Stimulated activated CD4-positive, alpha-beta T cell treated with anti-CD3 and anti-CD28 coated beads, Interleukin-15, amount 100 ng/mL, for 1 hour (primary cell): ENCODE data around the gene PDCL2.
"Not testable (repeated sequence)": the region's sequence is repeated elsewhere in the genome, so short reads cannot be mapped to it uniquely, and the experiment has no call there.

Source experiments
- DNase-seq, 2 donors: peaks; one replicate each; pipeline ENCODE4 v3.0.0-alpha.2; 2020; ENCODE audit warnings: low read depth in 1 of 2, low spot score in 1 of 2

Gene PDCL2

DNA sequence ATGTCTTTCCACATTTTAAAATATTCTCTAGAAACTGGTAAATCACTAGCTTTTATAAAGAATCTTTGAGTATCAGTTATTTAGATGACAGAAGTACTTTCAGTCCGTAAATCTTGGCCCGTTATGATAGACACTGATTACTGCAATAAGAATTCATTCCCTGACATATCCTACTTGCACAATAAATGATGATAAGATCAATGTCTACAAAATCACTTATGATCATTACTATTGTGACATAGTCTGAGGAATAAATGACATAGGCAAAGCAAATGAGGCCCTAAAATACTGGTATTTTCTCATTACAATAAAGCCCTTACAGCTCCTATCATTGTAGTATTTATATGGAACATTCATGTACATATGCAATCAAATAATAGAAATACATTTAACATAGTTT is 6.6 kb upstream of the PDCL2 start:
- DNase-seq, result no peak

GRCh38 chr4:55588160-55588559 is 3.9 kb downstream of the PDCL2 start:
- no peak for DNase-seq

GRCh38 chr4:55582773-55583172 is 9.3 kb downstream of the PDCL2 start:
- DNase-seq, result not testable (repeated sequence)

DNA sequence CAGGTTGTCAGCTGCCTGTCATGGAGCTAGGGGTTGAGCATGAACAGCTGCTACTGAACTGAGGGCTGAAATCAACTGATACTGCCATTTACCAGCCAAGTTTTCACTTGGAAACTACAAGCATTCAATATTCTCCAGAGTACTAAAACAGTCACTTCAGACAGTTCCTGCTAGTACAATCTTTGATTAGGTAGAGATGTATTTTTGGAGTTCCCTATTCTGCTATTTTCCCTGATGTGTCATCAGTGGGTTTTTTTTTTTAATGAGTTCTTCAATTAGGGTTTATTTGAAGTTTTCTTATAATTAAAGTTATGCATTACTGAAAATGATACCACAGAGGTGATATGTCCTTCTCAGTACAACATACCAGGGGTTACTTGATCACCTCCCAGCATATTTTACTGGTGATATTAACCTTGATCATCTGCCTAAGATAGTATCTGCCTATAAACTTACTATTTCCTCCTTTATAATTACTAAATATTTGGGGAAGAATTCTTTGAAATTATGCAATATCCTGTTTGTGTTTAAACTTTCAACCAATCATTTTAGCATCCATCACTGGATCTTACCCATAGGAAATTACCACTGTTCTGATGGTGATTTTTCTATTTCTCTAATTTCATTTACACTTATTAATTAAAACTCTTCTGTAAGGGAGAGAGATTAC is 13.6 kb downstream of the PDCL2 start:
- DNase-seq, result no peak

- no peak for DNase-seq
Measured at GRCh38 chr4:55575513-55575912, 16.5 kb downstream of the PDCL2 start.

GRCh38 chr4:55574252-55574651 is 17.8 kb downstream of the PDCL2 start:
- DNase-seq, result no peak

DNA sequence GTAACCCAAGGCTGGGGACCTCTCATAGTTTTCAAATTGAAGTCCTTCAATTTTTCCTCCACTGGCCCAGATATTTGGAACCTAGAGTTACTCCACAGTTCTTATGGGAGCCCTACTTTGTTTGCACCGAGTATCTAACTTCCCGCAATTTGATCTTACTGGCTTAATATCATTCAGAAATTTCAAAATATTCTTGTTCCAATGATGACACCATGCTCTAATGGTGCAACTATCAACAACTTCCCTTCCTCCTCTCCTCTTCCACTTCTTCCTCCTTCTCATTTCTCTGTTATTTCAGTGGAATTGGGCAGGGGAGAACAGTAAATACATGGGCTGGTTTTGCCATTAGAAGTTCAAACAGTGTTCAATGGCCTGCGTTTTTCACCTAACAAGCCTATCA is 20.2 kb downstream of the PDCL2 start:
- DNase-seq, result no peak

DNA sequence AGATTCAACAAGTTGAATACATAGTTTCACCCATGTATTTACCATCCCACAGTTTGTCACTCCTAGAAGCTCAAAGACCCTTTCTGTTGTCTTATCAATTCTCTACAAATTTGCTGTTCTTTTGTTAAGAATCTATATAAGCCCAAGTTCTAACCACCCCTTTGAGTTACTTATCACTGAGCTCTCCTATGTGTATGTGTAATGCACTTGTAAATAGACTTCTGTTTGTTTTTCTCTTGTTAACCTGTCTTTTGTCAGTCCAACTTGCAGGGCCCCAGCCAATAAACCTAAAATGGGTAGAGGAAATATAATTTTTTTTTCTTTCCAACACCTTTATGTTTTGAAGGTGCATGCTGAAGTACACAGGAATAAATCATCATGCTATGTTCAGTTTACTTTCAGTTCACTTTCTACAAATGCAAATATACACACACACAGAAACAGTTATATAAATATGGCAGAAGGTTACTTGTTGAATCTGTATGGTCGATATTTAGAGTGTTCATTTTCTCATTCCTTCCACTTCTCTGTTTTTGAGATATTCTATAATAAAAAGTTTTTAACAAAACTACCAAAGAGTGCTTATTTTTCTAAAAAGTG is 23.0 kb downstream of the PDCL2 start:
- DNase-seq, result no peak

- no peak for DNase-seq
Measured at GRCh38 chr4:55561889-55562288, 30.2 kb downstream of the PDCL2 start.

- no peak for DNase-seq
Measured at GRCh38 chr4:55560096-55560495, 31.9 kb downstream of the PDCL2 start.

- no peak for DNase-seq
Measured at GRCh38 chr4:55554453-55555030, 37.5 kb downstream of the PDCL2 start.

- DNase-seq, result no peak
Measured at GRCh38 chr4:55553441-55554201, 38.4 kb downstream of the PDCL2 start.

DNA sequence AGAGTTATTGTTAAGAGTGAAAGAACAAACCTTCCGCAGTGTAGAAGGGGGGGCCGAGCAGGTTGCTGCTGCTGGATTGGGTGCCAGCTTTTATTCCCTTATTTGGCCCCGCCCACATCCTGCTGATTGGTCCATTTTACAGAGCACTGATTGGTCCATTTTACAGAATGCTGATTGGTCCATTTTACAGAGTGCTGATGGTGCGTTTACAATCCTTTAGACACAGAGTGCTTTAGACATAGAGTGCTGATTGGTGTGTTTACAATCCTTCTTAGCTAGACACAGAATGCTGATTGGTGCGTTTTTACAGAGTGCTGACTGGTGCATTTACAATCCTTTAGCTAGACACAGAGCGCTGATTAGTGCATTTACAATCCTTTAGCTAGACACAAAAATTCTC is 40.1 kb downstream of the PDCL2 start:
- not testable (repeated sequence) for DNase-seq

DNA sequence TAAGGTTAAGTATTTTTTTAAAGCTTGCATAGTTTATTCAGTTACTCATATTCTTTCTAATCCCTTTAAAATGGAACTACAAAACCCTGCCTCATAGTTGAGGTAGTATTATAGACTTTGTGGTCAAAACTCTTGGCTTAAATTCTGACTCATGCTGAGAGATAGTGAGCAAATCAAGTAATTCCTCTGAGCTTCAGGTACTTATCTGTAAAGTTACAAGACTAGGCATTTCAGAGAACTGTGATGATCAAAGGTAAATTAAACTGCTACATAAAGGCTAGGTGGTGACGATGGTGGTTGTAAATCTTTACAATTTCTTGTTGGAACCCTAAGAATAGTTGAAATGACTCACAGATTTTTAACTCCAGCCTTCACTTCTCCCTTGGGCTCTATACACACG is 42.2 kb downstream of the PDCL2 start:
- no peak for DNase-seq

DNA sequence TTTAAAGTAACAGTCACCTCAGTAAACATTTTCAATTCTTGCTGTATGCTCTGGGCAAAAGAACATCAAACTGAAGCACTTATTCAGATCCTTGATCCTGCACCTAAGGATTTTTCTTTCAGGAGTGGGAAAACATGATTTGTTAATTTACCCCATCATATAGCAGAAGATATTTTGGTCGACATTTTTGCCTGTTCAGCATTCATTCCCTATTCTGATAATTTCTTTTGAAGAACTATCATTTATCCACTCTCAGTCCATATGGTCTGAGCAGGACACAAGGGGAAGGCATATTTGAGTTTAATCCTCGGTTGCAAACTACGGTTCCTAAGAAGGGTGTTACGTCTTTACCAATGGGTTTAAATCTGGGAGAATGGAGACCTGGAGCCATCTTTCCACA is 44.1 kb downstream of the PDCL2 start:
- DNase-seq, result no peak

GRCh38 chr4:55547466-55547770 is 44.6 kb downstream of the PDCL2 start:
- no peak for DNase-seq

DNA sequence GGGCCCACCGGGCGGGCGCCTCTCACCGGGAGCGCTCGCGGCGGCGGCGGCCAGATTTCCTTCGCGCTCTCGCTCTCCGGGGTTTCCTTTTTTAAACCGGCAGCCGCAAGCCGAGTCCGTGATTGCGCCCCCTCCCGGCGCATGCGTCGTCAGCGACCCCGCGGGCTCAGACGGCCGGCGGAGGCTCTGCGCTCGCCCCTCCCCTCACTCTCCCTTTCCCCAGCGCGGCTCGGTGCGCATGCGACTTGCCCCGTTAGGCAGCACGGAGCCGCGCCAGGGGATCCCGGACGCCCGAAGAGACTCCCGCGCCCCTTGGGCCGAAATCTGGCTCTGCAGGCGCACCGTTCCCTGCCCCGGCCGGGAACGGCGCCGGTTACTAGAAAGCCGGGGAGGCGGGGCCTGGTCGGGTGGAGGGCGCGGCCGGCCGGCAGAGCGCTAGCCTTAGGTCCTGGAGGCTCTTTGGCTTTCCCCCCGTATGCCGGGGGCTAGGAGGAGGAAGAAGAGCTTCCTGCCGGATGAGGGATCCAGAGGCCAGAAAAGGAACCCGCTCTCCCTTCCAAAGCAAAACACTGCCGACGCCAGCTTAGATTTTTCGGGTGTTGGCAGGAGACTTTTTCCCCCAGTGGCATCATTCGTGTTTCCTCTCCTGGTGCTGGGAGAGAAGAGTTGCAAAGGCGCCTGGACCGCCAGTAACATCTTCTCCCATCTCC is 45.1 kb downstream of the PDCL2 start, which contains the start of gene CLOCK:
CLOCK (minus strand) TSS at position 154 of the 710 bp plus-strand sequence. CDS start 64,124 bp downstream, outside the sequence.
- DNase-seq, result peak; percentile 66 to 76

DNA sequence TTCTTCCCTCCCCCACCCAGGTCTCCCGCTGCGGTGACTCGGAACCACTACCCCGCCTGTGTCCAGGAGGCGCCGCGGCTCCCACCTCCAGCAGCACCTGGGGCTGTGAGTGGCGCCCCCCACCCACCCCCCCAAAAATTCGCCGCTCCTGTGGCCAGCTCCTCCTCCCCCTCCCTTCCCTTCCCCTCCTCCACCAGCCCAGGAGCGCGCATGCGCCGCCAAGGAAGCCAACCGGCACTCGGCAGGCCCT is 45.6 kb downstream of the PDCL2 start:
- no peak for DNase-seq

- DNase-seq, result peak; percentile 28 to 46
Measured at GRCh38 chr4:55545641-55546505, 46.2 kb downstream of the PDCL2 start.

DNA sequence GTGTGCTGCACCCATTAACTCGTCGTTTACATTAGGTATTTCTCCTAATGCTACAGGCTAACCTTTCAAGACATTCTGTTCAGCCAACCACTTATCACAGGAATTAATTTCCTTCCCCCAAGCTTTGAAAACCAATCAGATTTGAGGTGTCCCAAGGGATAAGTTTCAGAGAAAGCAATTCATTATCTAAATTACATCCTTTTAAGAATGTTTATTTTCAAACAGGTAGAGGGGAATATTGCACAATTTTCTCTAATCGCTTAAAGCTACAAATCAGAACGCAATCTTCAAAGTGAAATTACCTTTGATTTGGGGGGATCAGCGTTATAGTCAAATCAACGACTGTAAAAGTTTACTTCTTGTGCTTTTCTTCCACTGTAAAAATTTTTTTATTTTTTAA is 46.9 kb downstream of the PDCL2 start:
- DNase-seq, result no peak

- no peak for DNase-seq
Measured at GRCh38 chr4:55543858-55544257, 48.2 kb downstream of the PDCL2 start.
